Caco-2 (cell line): ENCODE measurements around the gene OSBPL5. TPM values are rescaled to one million over a fixed set of nuclear protein-coding genes. Genes with fewer than 3 reads are reported as not detected.
A peak's percentile ranks its signal among the peaks of the same experiment; 100 is the strongest.

ENCODE experiments used
- BruUV-seq: library from RNA; stranded (reverse); fragments of 400-500 nt; replicated peaks from 2 replicates; lab custom pipeline; 2021; lab: Mats Ljungman, UMichigan
- CTCF ChIA-PET: fragments of 300-600 bp; sonication (Branson Sonifier 250); formaldehyde crosslinking; loops from one replicate; lab custom pipeline; 2022; ENCODE audit warnings: antibody characterized with exemption; lab: Charles Lee
- POLR2A ChIA-PET: fragments of 300-600 bp; sonication (Branson Sonifier 250); formaldehyde crosslinking; loops from one replicate; lab custom pipeline; 2022; ENCODE audit warnings: antibody characterized with exemption; lab: Charles Lee
- DNase-seq, 2 experiments: peaks; one replicate each; pipeline versions ENCODE4 v3.0.0 to v3.0.0-alpha.2; 2020 to 2022
- H3K27me3 ChIP-seq: replicated peaks from 2 replicates; pipeline ENCODE4 v1.6.0; 2011; ENCODE audit warnings: low read length; ENCODE audit not compliant: control insufficient read depth, insufficient read depth
- H3K36me3 ChIP-seq: 2 replicates; pipeline ENCODE4 v1.5.1; 2011; ENCODE audit warnings: low read length; ENCODE audit not compliant: control insufficient read depth, insufficient read depth
- H3K4me1 ChIP-seq: fragments of 250-450 bp; sonication (Bioruptor Pico); 2 replicates; pipeline ENCODE4 v1.5.1; 2020; ENCODE audit warnings: mild to moderate bottlenecking
- H3K4me3 ChIP-seq: 2 replicates; pipeline ENCODE4 v1.5.1; 2011; ENCODE audit warnings: low read depth, mild to moderate bottlenecking, control low read depth, low read length
- H3K9me3 ChIP-seq: fragments of 250-450 bp; sonication (Bioruptor Pico); 2 replicates; pipeline ENCODE4 v1.5.1; 2020; ENCODE audit warnings: mild to moderate bottlenecking, moderate library complexity
- H3K27ac Mint-ChIP-seq: one replicate; pipeline ENCODE4 v1.8.0; 2022; ENCODE audit warnings: mixed read lengths; ENCODE audit not compliant: unreplicated experiment
- H3K27me3 Mint-ChIP-seq: one replicate; pipeline ENCODE4 v1.8.0; 2022; ENCODE audit warnings: mixed read lengths; ENCODE audit not compliant: insufficient read depth, unreplicated experiment
- H3K36me3 Mint-ChIP-seq: one replicate; pipeline ENCODE4 v1.8.0; 2022; ENCODE audit warnings: mild to moderate bottlenecking, mixed read lengths; ENCODE audit not compliant: insufficient read depth, unreplicated experiment
- H3K4me1 Mint-ChIP-seq: one replicate; pipeline ENCODE4 v1.8.0; 2022; ENCODE audit warnings: low read depth, mixed read lengths; ENCODE audit not compliant: unreplicated experiment
- H3K4me3 Mint-ChIP-seq: one replicate; pipeline ENCODE4 v1.8.0; 2022; ENCODE audit warnings: mild to moderate bottlenecking, moderate library complexity, mixed read lengths; ENCODE audit not compliant: unreplicated experiment
- H3K9me3 Mint-ChIP-seq: one replicate; pipeline ENCODE4 v1.8.0; 2022; ENCODE audit warnings: mixed read lengths; ENCODE audit not compliant: unreplicated experiment
- CTCF ChIP-seq, 2 experiments: fragments of 200-600 bp in 1 of 2; IDR thresholded peaks; 1 replicate in 1 of 2; 2 replicates in 1 of 2; pipeline versions ENCODE4 v1.5.1 to v1.8.0; 2011 to 2022; ENCODE audit warnings: antibody characterized with exemption in 1 of 2, control low read depth in 1 of 2, inconsistent platforms in 1 of 2, low read depth in 1 of 2, low read length in 1 of 2, mild to moderate bottlenecking in 1 of 2, moderate library complexity in 1 of 2; ENCODE audit not compliant: insufficient read depth in 1 of 2, severe bottlenecking in 1 of 2, unreplicated experiment in 1 of 2
- intact Hi-C: fragments of 100-400 bp; cut with micrococcal nuclease; formaldehyde crosslinking; loops from one replicate; pipeline ENCODE4 v1.10.0; 2022; ENCODE audit not compliant: unreplicated experiment
- total RNA-seq: library from RNA; stranded (reverse); gene quantifications from 2 replicates; pipeline ENCODE4 v1.2.3, GENCODE V29; 2022

Gene OSBPL5
- total RNA-seq, 1 experiment from 2014 or later = 4.9 TPM

- H3K27me3 ChIP-seq = peaks cover 2% of the 10 kb centered on the region
- no TSS peak for BruUV-seq
- Mint-ChIP-seq H3K27ac (no peak overlapping the region), H3K27me3 (peaks cover 3% of the 10 kb centered on the region), H3K9me3 (no peaks in the 10 kb centered on the region), H3K4me1 (no peaks in the 10 kb centered on the region), H3K36me3 (no peaks in the 10 kb centered on the region), H3K4me3 (no peak overlapping the region)
- ChIA-PET POLR2A (no interaction called here), CTCF (no interaction called here)
- H3K4me1 ChIP-seq = no peaks in the 10 kb centered on the region
- H3K4me3 ChIP-seq = no peak overlapping the region
- no peaks in the 10 kb centered on the region for H3K36me3 ChIP-seq
- DNase-seq = peak in 1 of 2 experiments; percentile 36
- H3K9me3 ChIP-seq = no peaks in the 10 kb centered on the region
- no peak for TF ChIP-seq CTCF (IDR thresholded peaks at IDR 0.05; ENCODE audit: insufficient read depth in 1 of 2, low read depth in 1 of 2, low read length in 1 of 2, severe bottlenecking in 1 of 2, unreplicated experiment in 1 of 2)
- intact Hi-C loops = no loop called here
Measured at GRCh38 chr11:3199537-3200295, 34.6 kb upstream of the OSBPL5 start.

GRCh38 chr11:3198815-3199214 lies 33.7 kb upstream of the OSBPL5 start:
- Mint-ChIP-seq H3K27ac (no peak overlapping the region), H3K36me3 (no peaks in the 10 kb centered on the region), H3K4me3 (no peak overlapping the region), H3K4me1 (no peaks in the 10 kb centered on the region), H3K9me3 (no peaks in the 10 kb centered on the region), H3K27me3 (peaks cover 3% of the 10 kb centered on the region)
- no peak for TF ChIP-seq CTCF (IDR thresholded peaks at IDR 0.05; ENCODE audit: insufficient read depth in 1 of 2, low read depth in 1 of 2, low read length in 1 of 2, severe bottlenecking in 1 of 2, unreplicated experiment in 1 of 2)
- no peak for DNase-seq
- Histone ChIP-seq H3K4me1 (no peaks in the 10 kb centered on the region), H3K4me3 (no peak overlapping the region), H3K27me3 (peaks cover 2% of the 10 kb centered on the region), H3K9me3 (no peaks in the 10 kb centered on the region), H3K36me3 (no peaks in the 10 kb centered on the region)
- CTCF ChIA-PET = no interaction called here
- no TSS peak for BruUV-seq
- POLR2A ChIA-PET = no interaction called here
- intact Hi-C loops = no loop called here

- H3K36me3 Mint-ChIP-seq = no peaks in the 10 kb centered on the region
- Histone ChIP-seq H3K4me3 (no peak overlapping the region), H3K27me3 (peaks cover 2% of the 10 kb centered on the region), H3K4me1 (no peaks in the 10 kb centered on the region), H3K9me3 (no peaks in the 10 kb centered on the region), H3K36me3 (no peaks in the 10 kb centered on the region)
- H3K27ac Mint-ChIP-seq = no peak overlapping the region
- BruUV-seq = no TSS peak
- peaks cover 3% of the 10 kb centered on the region for H3K27me3 Mint-ChIP-seq
- TF ChIP-seq CTCF (IDR thresholded peaks at IDR 0.05; ENCODE audit: insufficient read depth in 1 of 2, low read depth in 1 of 2, low read length in 1 of 2, severe bottlenecking in 1 of 2, unreplicated experiment in 1 of 2) = no peak
- no peaks in the 10 kb centered on the region for H3K9me3 Mint-ChIP-seq
- no peaks in the 10 kb centered on the region for H3K4me1 Mint-ChIP-seq
- intact Hi-C loops = no loop called here
- no peak overlapping the region for H3K4me3 Mint-ChIP-seq
- no peak for DNase-seq
- CTCF ChIA-PET = no interaction called here
- POLR2A ChIA-PET = no interaction called here
Measured at GRCh38 chr11:3197878-3198528, 32.9 kb upstream of the OSBPL5 start.
